Suprapubic skin (tissue), 4 donors: ENCODE measurements around the gene FRMD8. TPM values are rescaled to one million over a fixed set of nuclear protein-coding genes. Genes with fewer than 3 reads are reported as not detected.

Source experiments
- DNase-seq, 2 donors: peaks; one replicate each; pipeline ENCODE4 v3.0.0-alpha.2; 2019; ENCODE audit warnings: low spot score in 2 of 2
- H3K27ac ChIP-seq: fragments of 200-600 bp; sonication (generic); one replicate; pipeline ENCODE4 v1.5.1; 2019
- H3K27me3 ChIP-seq: fragments of 200-600 bp; sonication (generic); one replicate; pipeline ENCODE4 v1.5.1; 2019
- H3K36me3 ChIP-seq: fragments of 200-600 bp; sonication (generic); one replicate; pipeline ENCODE4 v1.5.1; 2019
- H3K4me1 ChIP-seq: fragments of 200-600 bp; sonication (generic); one replicate; pipeline ENCODE4 v1.5.1; 2019
- H3K4me3 ChIP-seq: fragments of 200-600 bp; sonication (generic); one replicate; pipeline ENCODE4 v1.5.1; 2019; ENCODE audit warnings: mild to moderate bottlenecking
- H3K9me3 ChIP-seq: fragments of 200-600 bp; sonication (generic); one replicate; pipeline ENCODE4 v1.5.1; 2019
- CTCF ChIP-seq, 2 donors: fragments of 200-600 bp in 1 of 2; fragments of 450-650 bp in 1 of 2; sonication (generic) in 1 of 2; IDR thresholded peaks; one replicate each; pipeline ENCODE4 v1.5.1; 2016 to 2019; ENCODE audit warnings: antibody characterized with exemption in 2 of 2, mild to moderate bottlenecking in 1 of 2, moderate library complexity in 1 of 2
- EP300 ChIP-seq: sonication (generic); formaldehyde crosslinking; IDR thresholded peaks from one replicate; pipeline ENCODE4 v1.6.1; 2017; ENCODE audit warnings: antibody characterized with exemption
- POLR2A ChIP-seq, 2 donors: fragments of 450-650 bp; IDR thresholded peaks; one replicate each; pipeline ENCODE4 v1.6.1; 2017; ENCODE audit warnings: antibody characterized with exemption in 2 of 2, mild to moderate bottlenecking in 2 of 2, moderate library complexity in 2 of 2
- POLR2AphosphoS5 ChIP-seq, 3 donors: sonication (generic); formaldehyde crosslinking; IDR thresholded peaks; one replicate each; pipeline ENCODE4 v1.6.1; 2017; ENCODE audit warnings: antibody characterized with exemption in 3 of 3
- WGBS: methylation state at CpG from one replicate; pipeline ENCODE4 v1.1.5; 2018; 5-methylcytosine and 5-hydroxymethylcytosine counted together
- total RNA-seq, 4 donors: library from RNA; depleted of rRNA; stranded (reverse); fragments of >200 nt; gene quantifications; one replicate each; pipeline ENCODE4 v1.1.0, GENCODE V29; 2016

The FRMD8 gene
- total RNA-seq, 4 donors from 2014 or later: 56.2 to 107 (median 81.5) TPM

- Histone ChIP-seq H3K4me3 (peak overlapping the region; percentile 50), H3K36me3 (no peaks in the 10 kb centered on the region), H3K4me1 (peaks cover 37% of the 10 kb centered on the region), H3K27me3 (no peaks in the 10 kb centered on the region), H3K27ac (peak overlapping the region; percentile 76), H3K9me3 (no peaks in the 10 kb centered on the region)
- DNase-seq: peak; percentile 91 to 94
- TF ChIP-seq POLR2AphosphoS5 (IDR thresholded peaks at IDR 0.05) (peak in 1 of 3 donors; percentile 23), CTCF (IDR thresholded peaks at IDR 0.05) (no peak), POLR2A (IDR thresholded peaks at IDR 0.05) (peak in 1 of 2 donors; percentile 76), EP300 (no peak)
- WGBS: 7% methylated on average over 19 of the region's 47 CpGs
Measured at GRCh38 chr11:65454696-65455456, 68.4 kb downstream of the FRMD8 start.

- no peaks in the 10 kb centered on the region for H3K27me3 ChIP-seq
- H3K27ac ChIP-seq: no peak overlapping the region
- peaks cover 37% of the 10 kb centered on the region for H3K4me1 ChIP-seq
- H3K4me3 ChIP-seq: no peak overlapping the region
- H3K9me3 ChIP-seq: no peaks in the 10 kb centered on the region
- 65% methylated on average over 3 of the region's 3 CpGs for WGBS
- TF ChIP-seq POLR2AphosphoS5 (IDR thresholded peaks at IDR 0.05): no peak
- no peak for TF ChIP-seq POLR2A (IDR thresholded peaks at IDR 0.05)
- no peak for TF ChIP-seq CTCF (IDR thresholded peaks at IDR 0.05)
- no peak for TF ChIP-seq EP300
- DNase-seq: no peak
- no peaks in the 10 kb centered on the region for H3K36me3 ChIP-seq
Measured at GRCh38 chr11:65456418-65456817, 70.0 kb downstream of the FRMD8 start.

GRCh38 chr11:65459552-65459951 is 73.1 kb downstream of the FRMD8 start:
- Histone ChIP-seq H3K9me3 (no peaks in the 10 kb centered on the region), H3K27ac (no peak overlapping the region), H3K4me3 (no peak overlapping the region), H3K27me3 (no peaks in the 10 kb centered on the region), H3K36me3 (no peaks in the 10 kb centered on the region), H3K4me1 (peaks cover 16% of the 10 kb centered on the region)
- no peak for DNase-seq
- WGBS: 85% methylated on average over 7 of the region's 7 CpGs
- TF ChIP-seq EP300 (no peak), CTCF (IDR thresholded peaks at IDR 0.05) (no peak), POLR2A (IDR thresholded peaks at IDR 0.05) (no peak), POLR2AphosphoS5 (IDR thresholded peaks at IDR 0.05) (no peak)

Other genes with a start within 250 kb of the FRMD8 start
- not detected for gene SPDYC, start 216.4 kb upstream of the FRMD8 start, total RNA-seq
- 100 to 1,000 TPM; 467 to 627 (median 561) TPM for gene CAPN1, start 204.7 kb upstream of the FRMD8 start, total RNA-seq
- 10 to 100 TPM in 1 of 4 donors, 1 to 10 TPM in 3; 4.5 to 19.7 (median 7.3) TPM for gene POLA2, start 124.7 kb upstream of the FRMD8 start, total RNA-seq
- gene CDC42EP2, start 71.8 kb upstream of the FRMD8 start, total RNA-seq: 1 to 10 TPM; 1.9 to 8.3 (median 5.7) TPM
- gene DPF2, start 52.8 kb upstream of the FRMD8 start, total RNA-seq: 10 to 100 TPM; 17.8 to 35.8 (median 27.4) TPM
- under 1 TPM in 3 of 4 donors, not detected in 1; 0.32 to 0.76 (median 0.64) TPM for gene TIGD3, start 31.9 kb upstream of the FRMD8 start, total RNA-seq
- gene SLC25A45, start 4.0 kb upstream of the FRMD8 start, total RNA-seq: 1 to 10 TPM; 3.9 to 6.2 (median 4.7) TPM
- 1,000 to 10,000 TPM in 1 of 4 donors, 100 to 1,000 TPM in 3; 336 to 2,041 (median 481) TPM for gene NEAT1, start 36.2 kb downstream of the FRMD8 start, total RNA-seq
- over 10,000 TPM; 10,207 to 42,728 (median 11,538) TPM for gene MALAT1, start 112.4 kb downstream of the FRMD8 start, total RNA-seq
- 10 to 100 TPM; 63.2 to 83.6 (median 78.4) TPM for gene SCYL1, start 138.4 kb downstream of the FRMD8 start, total RNA-seq
- gene LTBP3, start 171.7 kb downstream of the FRMD8 start, total RNA-seq: 10 to 100 TPM; 65.1 to 86.7 (median 71.0) TPM
- 10 to 100 TPM; 60.9 to 97.4 (median 77.9) TPM for gene ZNRD2, start 183.8 kb downstream of the FRMD8 start, total RNA-seq
- gene FAM89B, start 185.9 kb downstream of the FRMD8 start, total RNA-seq: 100 to 1,000 TPM in 1 of 4 donors, 10 to 100 TPM in 3; 45.2 to 103 (median 72.0) TPM
- 100 to 1,000 TPM in 1 of 4 donors, 10 to 100 TPM in 3; 40.3 to 150 (median 56.2) TPM for gene EHBP1L1, start 189.4 kb downstream of the FRMD8 start, total RNA-seq
- gene KCNK7, start 209.2 kb downstream of the FRMD8 start, total RNA-seq: 100 to 1,000 TPM in 3 of 4 donors, 10 to 100 TPM in 1; 32.6 to 183 (median 144) TPM
- gene MAP3K11, start 227.6 kb downstream of the FRMD8 start, total RNA-seq: 10 to 100 TPM; 29.2 to 45.5 (median 37.0) TPM
- gene PCNX3, start 229.1 kb downstream of the FRMD8 start, total RNA-seq: 10 to 100 TPM; 38.5 to 59.3 (median 43.6) TPM